IPS DF 19.7 (cell line): Measurements from ENCODE around the gene SERPING1.

Experiments used
- DNase-seq: peaks from one replicate; pipeline ENCODE4 v3.0.0-alpha.2; 2013; ENCODE audit warnings: low read depth, low spot score

Gene SERPING1

GRCh38 chr11:57597916-57598830 is 688 bp downstream of the SERPING1 start:
- peak; percentile 86 for DNase-seq

GRCh38 chr11:57598831-57599155 is 1.3 kb downstream of the SERPING1 start:
- no peak for DNase-seq

- DNase-seq: no peak
These were observed 1.9 kb downstream of the SERPING1 start for GRCh38 chr11:57599381-57599780.

- no peak for DNase-seq
These were observed 3.8 kb downstream of the SERPING1 start for GRCh38 chr11:57601297-57601696.

GRCh38 chr11:57604296-57605027 is 7.0 kb downstream of the SERPING1 start:
- no peak for DNase-seq

- no peak for DNase-seq
These were observed 7.5 kb downstream of the SERPING1 start for GRCh38 chr11:57605028-57605420.

GRCh38 chr11:57610170-57610569 is 12.7 kb downstream of the SERPING1 start:
- no peak for DNase-seq

- no peak for DNase-seq
These were observed 16.8 kb downstream of the SERPING1 start for GRCh38 chr11:57614234-57614772.

- DNase-seq: no peak
These were observed 17.8 kb downstream of the SERPING1 start for GRCh38 chr11:57615308-57615707.

GRCh38 chr11:57616595-57616994 is 19.1 kb downstream of the SERPING1 start:
- DNase-seq: no peak

GRCh38 chr11:57618438-57618837 is 21.0 kb downstream of the SERPING1 start:
- no peak for DNase-seq

- no peak for DNase-seq
These were observed 21.8 kb downstream of the SERPING1 start for GRCh38 chr11:57619331-57619730.

- DNase-seq: no peak
These were observed 23.0 kb downstream of the SERPING1 start for GRCh38 chr11:57620467-57620866.

- DNase-seq: no peak
These were observed 24.8 kb downstream of the SERPING1 start for GRCh38 chr11:57622263-57622662.

- DNase-seq: no peak
These were observed 27.4 kb downstream of the SERPING1 start for GRCh38 chr11:57624864-57625263.

- no peak for DNase-seq
These were observed 29.4 kb downstream of the SERPING1 start for GRCh38 chr11:57626895-57627294.

GRCh38 chr11:57630171-57630570 is 32.7 kb downstream of the SERPING1 start:
- no peak for DNase-seq

- no peak for DNase-seq
These were observed 34.6 kb downstream of the SERPING1 start for GRCh38 chr11:57632116-57632515.

- no peak for DNase-seq
These were observed 36.0 kb downstream of the SERPING1 start for GRCh38 chr11:57633394-57634070.

- no peak for DNase-seq
These were observed 36.8 kb downstream of the SERPING1 start for GRCh38 chr11:57634311-57634710.

GRCh38 chr11:57635246-57635645 is 37.8 kb downstream of the SERPING1 start:
- DNase-seq: no peak

- DNase-seq: no peak
These were observed 40.1 kb downstream of the SERPING1 start for GRCh38 chr11:57637626-57638004.
